ENCODE measurements around the gene XAB2. TPM values are rescaled to one million over a fixed set of nuclear protein-coding genes. Genes with fewer than 3 reads are reported as not detected.
A peak's percentile ranks its signal among the peaks of the same experiment; 100 is the strongest.

The XAB2 gene
- total RNA-seq, 1 donor from 2014 or later: 46.5 TPM

GRCh38 chr19:7628589-7629311, 595 bp downstream of the XAB2 start:
- Mint-ChIP-seq H3K4me1 (ENCODE audit: unreplicated experiment) (peaks cover 17% of the 10 kb centered on the region), H3K4me3 (peak overlapping the region; percentile 100), H3K36me3 (peaks cover 8% of the 10 kb centered on the region), H3K9me3 (no peaks in the 10 kb centered on the region), H3K27me3 (no peaks in the 10 kb centered on the region), H3K27ac (peak overlapping the region; percentile 99)
- no peak for DNase-seq (ENCODE audit: extremely low spot score, unreplicated experiment)
- TF ChIP-seq CTCF (conservative IDR thresholded peaks at IDR 0.05): no peak

- no peak for TF ChIP-seq CTCF (conservative IDR thresholded peaks at IDR 0.05)
- Mint-ChIP-seq H3K27me3 (no peaks in the 10 kb centered on the region), H3K27ac (no peak overlapping the region), H3K36me3 (peaks cover 8% of the 10 kb centered on the region), H3K9me3 (no peaks in the 10 kb centered on the region), H3K4me1 (ENCODE audit: unreplicated experiment) (peaks cover 17% of the 10 kb centered on the region), H3K4me3 (peak overlapping the region; percentile 36)
- no peak for DNase-seq (ENCODE audit: extremely low spot score, unreplicated experiment)
These were observed 2.2 kb downstream of the XAB2 start for GRCh38 chr19:7627166-7627565.

GRCh38 chr19:7625763-7626372, 3.5 kb downstream of the XAB2 start:
- no peaks in the 10 kb centered on the region for H3K9me3 Mint-ChIP-seq
- peaks cover 17% of the 10 kb centered on the region for H3K4me1 Mint-ChIP-seq (ENCODE audit: unreplicated experiment)
- H3K4me3 Mint-ChIP-seq: no peak overlapping the region
- no peak for DNase-seq (ENCODE audit: extremely low spot score, unreplicated experiment)
- no peak for TF ChIP-seq CTCF (conservative IDR thresholded peaks at IDR 0.05)
- peaks cover 12% of the 10 kb centered on the region for H3K36me3 Mint-ChIP-seq
- H3K27ac Mint-ChIP-seq: no peak overlapping the region
- no peaks in the 10 kb centered on the region for H3K27me3 Mint-ChIP-seq

GRCh38 chr19:7624810-7625209, 4.5 kb downstream of the XAB2 start:
- Mint-ChIP-seq H3K27me3 (no peaks in the 10 kb centered on the region), H3K4me1 (ENCODE audit: unreplicated experiment) (peaks cover 16% of the 10 kb centered on the region), H3K27ac (no peak overlapping the region), H3K9me3 (no peaks in the 10 kb centered on the region), H3K36me3 (peaks cover 12% of the 10 kb centered on the region), H3K4me3 (no peak overlapping the region)
- DNase-seq (ENCODE audit: extremely low spot score, unreplicated experiment): no peak
- no peak for TF ChIP-seq CTCF (conservative IDR thresholded peaks at IDR 0.05)

GRCh38 chr19:7623725-7624603, 5.4 kb downstream of the XAB2 start:
- H3K27ac Mint-ChIP-seq: no peak overlapping the region
- no peak for TF ChIP-seq CTCF (conservative IDR thresholded peaks at IDR 0.05)

More at GRCh38 chr19:7623725-7624603, 5.4 kb downstream of the XAB2 start:
- Mint-ChIP-seq H3K9me3 (no peaks in the 10 kb centered on the region), H3K4me1 (ENCODE audit: unreplicated experiment) (peaks cover 8% of the 10 kb centered on the region), H3K36me3 (peaks cover 5% of the 10 kb centered on the region), H3K27me3 (no peaks in the 10 kb centered on the region), H3K4me3 (no peak overlapping the region)
- no peak for DNase-seq (ENCODE audit: extremely low spot score, unreplicated experiment)
